Measurements from ENCODE around the gene PP2D1. TPM values are rescaled to one million over a fixed set of nuclear protein-coding genes. Genes with fewer than 3 reads are reported as not detected.

The PP2D1 gene
- total RNA-seq, 4 donors from 2014 or later = not detected

DNA sequence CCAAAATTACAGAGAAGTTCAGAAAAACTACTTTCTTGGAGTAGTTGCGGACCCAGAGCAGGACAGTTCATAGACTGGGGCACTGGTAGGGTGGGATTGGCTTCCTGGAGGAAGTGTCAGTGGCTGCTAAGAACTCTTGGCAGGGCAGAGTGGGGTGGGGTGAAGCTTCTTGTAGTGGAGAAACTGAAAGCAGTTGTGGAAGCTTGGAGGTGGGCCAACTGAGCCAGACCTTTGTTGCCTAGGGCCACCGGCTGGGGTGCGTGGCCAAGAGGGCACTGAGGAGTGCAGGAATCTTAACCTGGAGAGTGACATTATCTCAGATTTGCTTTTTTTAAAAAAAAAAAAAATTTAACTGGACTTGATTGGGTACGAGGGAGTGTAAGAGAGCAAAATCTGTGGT, 31.3 kb upstream of the PP2D1 start:
- H3K9me3 ChIP-seq = no peaks in the 10 kb centered on the region
- peak overlapping the region in 1 of 3 donors; percentile 13 for H3K4me3 ChIP-seq (replicated peaks in 1 of 3)
- peak; percentile 94 to 95 for DNase-seq
- TF ChIP-seq POLR2A (IDR thresholded peaks at IDR 0.05) = no peak
- TF ChIP-seq, protein P1, sequence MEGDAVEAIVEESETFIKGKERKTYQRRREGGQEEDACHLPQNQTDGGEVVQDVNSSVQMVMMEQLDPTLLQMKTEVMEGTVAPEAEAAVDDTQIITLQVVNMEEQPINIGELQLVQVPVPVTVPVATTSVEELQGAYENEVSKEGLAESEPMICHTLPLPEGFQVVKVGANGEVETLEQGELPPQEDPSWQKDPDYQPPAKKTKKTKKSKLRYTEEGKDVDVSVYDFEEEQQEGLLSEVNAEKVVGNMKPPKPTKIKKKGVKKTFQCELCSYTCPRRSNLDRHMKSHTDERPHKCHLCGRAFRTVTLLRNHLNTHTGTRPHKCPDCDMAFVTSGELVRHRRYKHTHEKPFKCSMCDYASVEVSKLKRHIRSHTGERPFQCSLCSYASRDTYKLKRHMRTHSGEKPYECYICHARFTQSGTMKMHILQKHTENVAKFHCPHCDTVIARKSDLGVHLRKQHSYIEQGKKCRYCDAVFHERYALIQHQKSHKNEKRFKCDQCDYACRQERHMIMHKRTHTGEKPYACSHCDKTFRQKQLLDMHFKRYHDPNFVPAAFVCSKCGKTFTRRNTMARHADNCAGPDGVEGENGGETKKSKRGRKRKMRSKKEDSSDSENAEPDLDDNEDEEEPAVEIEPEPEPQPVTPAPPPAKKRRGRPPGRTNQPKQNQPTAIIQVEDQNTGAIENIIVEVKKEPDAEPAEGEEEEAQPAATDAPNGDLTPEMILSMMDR (IDR thresholded peaks at IDR 0.05) = no peak
- H3K27me3 ChIP-seq = no peaks in the 10 kb centered on the region
- H3K27ac ChIP-seq = peak overlapping the region; percentile 80 to 95 (median 83)
- H3K36me3 ChIP-seq = no peaks in the 10 kb centered on the region
- intact Hi-C loops (cut with DNase I) = loop anchor here (5.0 kb wide), 1 partner anchor 96 kb away; the partner anchor contains the start of gene RAB5A
- 20 to 21% methylated on average over 4 of the region's 4 CpGs for WGBS, 2 donors
- peaks cover 39 to 41% of the 10 kb centered on the region in 2 donors for H3K4me1 ChIP-seq

DNA sequence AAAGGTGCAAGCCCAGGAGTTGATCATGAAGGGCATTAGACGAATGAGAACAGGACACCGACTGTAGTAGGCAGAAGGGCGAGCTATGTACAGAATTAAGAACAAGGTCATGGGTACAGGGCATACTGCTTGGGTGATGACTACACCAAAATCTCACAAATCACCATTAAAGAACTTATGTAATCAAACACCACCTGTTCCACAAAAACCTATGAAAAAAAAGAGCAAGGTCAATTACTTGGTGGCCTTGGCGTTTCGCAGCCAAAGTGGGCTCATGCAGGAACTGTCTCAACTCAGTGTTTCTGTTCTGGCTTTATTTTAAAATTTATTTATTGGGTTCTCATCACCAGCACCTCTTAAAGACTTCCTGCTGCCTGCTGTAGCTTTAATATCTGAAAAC, 30.3 kb upstream of the PP2D1 start:
- no peak for TF ChIP-seq POLR2A (IDR thresholded peaks at IDR 0.05)
- TF ChIP-seq, protein P1 (IDR thresholded peaks at IDR 0.05) = no peak
- peaks cover 30 to 31% of the 10 kb centered on the region in 2 donors for H3K4me1 ChIP-seq
- no peak overlapping the region for H3K4me3 ChIP-seq (replicated peaks in 1 of 3)
- peak overlapping the region in 2 of 3 donors; percentile 80 to 95 for H3K27ac ChIP-seq
- no peaks in the 10 kb centered on the region for H3K9me3 ChIP-seq
- WGBS, 2 donors = 82 to 86% methylated on average over 5 of the region's 5 CpGs
- H3K36me3 ChIP-seq = no peaks in the 10 kb centered on the region
- intact Hi-C loops (cut with DNase I) = loop anchor here (5.0 kb wide), 1 partner anchor 95 kb away; the partner anchor contains the start of gene RAB5A
- no peaks in the 10 kb centered on the region for H3K27me3 ChIP-seq
- no peak for DNase-seq

DNA sequence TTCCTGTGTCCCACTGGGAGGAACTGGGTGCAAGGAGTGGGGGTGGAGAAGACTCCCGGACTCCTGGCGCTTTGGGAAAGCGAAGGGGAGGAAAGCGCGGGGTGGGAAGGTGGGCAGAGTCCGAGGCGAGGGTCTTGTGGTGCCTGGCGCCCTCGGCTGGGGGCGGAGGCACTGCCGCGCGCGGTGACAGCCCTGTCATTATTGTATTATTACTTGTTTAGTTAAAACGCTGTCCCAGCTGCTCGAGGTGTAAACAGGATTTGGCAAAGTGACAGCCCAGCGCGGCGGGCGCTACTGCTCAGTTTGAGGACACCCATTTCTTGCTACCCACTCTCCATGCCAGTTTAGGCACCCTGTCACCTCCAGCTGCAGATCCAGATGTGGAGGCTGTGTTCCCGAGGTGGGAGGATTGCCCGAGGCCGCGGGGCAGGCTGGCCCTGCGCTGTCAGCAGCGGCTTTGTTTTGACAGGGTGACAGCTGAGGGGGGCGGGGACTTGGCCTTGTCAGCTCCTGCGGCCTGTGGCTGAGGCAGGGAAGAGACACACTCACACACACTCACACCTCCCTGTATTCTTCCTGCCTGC, 29.2 kb upstream of the PP2D1 start:
- intact Hi-C loops (cut with DNase I) = loop anchor here (5.0 kb wide), 1 partner anchor 94 kb away; the partner anchor contains the start of gene RAB5A
- H3K36me3 ChIP-seq = no peaks in the 10 kb centered on the region
- H3K27ac ChIP-seq = peak overlapping the region; percentile 78 to 99 (median 95)
- peaks cover 28 to 30% of the 10 kb centered on the region in 2 donors for H3K4me1 ChIP-seq
- H3K4me3 ChIP-seq (replicated peaks in 1 of 3) = peak overlapping the region; percentile 5 to 73 (median 60)
- TF ChIP-seq POLR2A (IDR thresholded peaks at IDR 0.05) = peak in 1 of 2 donors; percentile 81
- TF ChIP-seq, protein P1 (IDR thresholded peaks at IDR 0.05) = no peak
- H3K27me3 ChIP-seq = no peaks in the 10 kb centered on the region
- peak; percentile 94 to 97 for DNase-seq
- H3K9me3 ChIP-seq = no peaks in the 10 kb centered on the region
- 1 to 2% methylated on average over 25 to 27 of the region's 28 CpGs for WGBS, 2 donors

DNA sequence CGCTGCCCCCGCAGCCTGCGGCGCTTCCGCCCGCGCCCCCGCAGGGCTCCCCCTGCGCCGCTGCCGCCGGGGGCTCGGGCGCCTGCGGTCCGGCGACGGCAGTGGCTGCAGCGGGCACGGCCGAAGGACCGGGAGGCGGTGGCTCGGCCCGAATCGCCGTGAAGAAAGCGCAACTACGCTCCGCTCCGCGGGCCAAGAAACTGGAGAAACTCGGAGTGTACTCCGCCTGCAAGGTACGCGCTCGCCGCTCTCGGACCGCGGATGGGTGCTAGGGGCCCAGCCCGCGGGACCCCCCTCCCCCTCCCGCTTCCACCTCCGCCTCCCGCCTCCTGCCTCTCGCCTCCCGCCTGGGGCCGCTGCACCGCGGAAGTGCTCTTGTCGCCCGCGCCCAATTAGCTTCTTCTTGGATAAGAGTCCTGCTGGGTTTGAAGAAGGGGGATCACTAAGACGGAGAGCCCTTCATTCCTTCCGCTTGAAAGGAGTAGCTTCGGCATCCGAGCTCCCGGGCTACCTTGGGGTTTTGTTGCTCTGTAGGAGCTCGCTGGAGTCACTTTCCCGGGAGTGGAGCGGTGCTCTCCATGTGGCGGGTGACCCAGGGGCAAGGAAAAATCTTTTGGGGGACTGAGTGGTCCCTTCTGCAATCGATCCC, 28.6 kb upstream of the PP2D1 start:
- peak; percentile 86 to 89 for DNase-seq
- 0 to 2% methylated on average over 10 to 20 of the region's 64 CpGs for WGBS, 2 donors
- intact Hi-C loops (cut with DNase I) = loop anchor here (5.0 kb wide), 1 partner anchor 93 kb away; the partner anchor contains the start of gene RAB5A
- peaks cover 28 to 30% of the 10 kb centered on the region in 2 donors for H3K4me1 ChIP-seq
- no peaks in the 10 kb centered on the region for H3K9me3 ChIP-seq
- no peaks in the 10 kb centered on the region for H3K27me3 ChIP-seq
- peak overlapping the region; percentile 5 to 73 (median 60) for H3K4me3 ChIP-seq (replicated peaks in 1 of 3)
- no peaks in the 10 kb centered on the region for H3K36me3 ChIP-seq
- peak in 1 of 2 donors; percentile 62 for TF ChIP-seq POLR2A (IDR thresholded peaks at IDR 0.05)
- TF ChIP-seq, protein P1 (IDR thresholded peaks at IDR 0.05) = no peak
- peak overlapping the region; percentile 78 to 99 (median 95) for H3K27ac ChIP-seq

Data from thyroid gland (tissue), 4 donors.